HG02588 (cell line): ENCODE results near the gene PSORS1C1.
A peak's percentile ranks its signal among the peaks of the same experiment; 100 is the strongest.
"Not testable (repeated sequence)": the region's sequence is repeated elsewhere in the genome, so short reads cannot be mapped to it uniquely, and the experiment has no call there.

Source experiments
- ATAC-seq: cut with Tn5 transposase; IDR thresholded peaks from one replicate; pipeline ENCODE4 v1.9.1; 2021; ENCODE audit warnings: mild to moderate bottlenecking, moderate library complexity; ENCODE audit not compliant: unreplicated experiment

PSORS1C1 gene

DNA sequence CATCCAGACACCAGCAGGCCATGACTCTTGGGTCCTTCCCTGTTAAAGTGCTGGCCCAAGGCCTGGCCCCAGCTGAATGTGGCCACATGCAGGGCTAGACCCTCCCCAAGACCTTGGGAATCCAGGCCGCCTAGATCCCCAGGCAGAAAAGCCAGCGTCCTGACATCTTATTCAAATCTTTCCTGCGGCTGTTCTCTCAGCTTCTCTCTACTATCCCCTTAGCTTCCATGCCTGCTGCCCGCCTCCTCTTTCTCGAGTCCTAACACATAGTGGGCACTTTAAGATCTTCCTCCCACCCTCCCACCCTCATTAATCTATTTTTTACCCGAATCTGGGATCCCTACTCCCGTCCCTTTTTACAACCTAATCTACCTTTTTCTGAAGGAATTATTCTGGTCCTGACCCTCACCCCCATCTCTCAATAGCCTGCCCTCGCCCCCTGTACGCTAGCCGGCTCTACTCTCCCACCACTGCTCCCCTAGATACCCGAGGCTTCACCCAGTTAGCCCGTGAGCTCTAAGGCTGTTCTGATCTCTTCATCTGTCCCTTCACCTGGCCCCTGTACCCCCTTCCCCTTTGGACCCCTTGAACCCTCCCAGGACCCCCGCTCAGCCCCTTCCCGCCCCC is 43.0 kb downstream of the PSORS1C1 start, which contains the start of gene CCHCR1:
Gene CCHCR1, minus strand, starts transcription at position 290 of the 627 bp plus-strand sequence. Its CDS starts 202 bp downstream, at position 88.
- peak; percentile 2 for ATAC-seq

DNA sequence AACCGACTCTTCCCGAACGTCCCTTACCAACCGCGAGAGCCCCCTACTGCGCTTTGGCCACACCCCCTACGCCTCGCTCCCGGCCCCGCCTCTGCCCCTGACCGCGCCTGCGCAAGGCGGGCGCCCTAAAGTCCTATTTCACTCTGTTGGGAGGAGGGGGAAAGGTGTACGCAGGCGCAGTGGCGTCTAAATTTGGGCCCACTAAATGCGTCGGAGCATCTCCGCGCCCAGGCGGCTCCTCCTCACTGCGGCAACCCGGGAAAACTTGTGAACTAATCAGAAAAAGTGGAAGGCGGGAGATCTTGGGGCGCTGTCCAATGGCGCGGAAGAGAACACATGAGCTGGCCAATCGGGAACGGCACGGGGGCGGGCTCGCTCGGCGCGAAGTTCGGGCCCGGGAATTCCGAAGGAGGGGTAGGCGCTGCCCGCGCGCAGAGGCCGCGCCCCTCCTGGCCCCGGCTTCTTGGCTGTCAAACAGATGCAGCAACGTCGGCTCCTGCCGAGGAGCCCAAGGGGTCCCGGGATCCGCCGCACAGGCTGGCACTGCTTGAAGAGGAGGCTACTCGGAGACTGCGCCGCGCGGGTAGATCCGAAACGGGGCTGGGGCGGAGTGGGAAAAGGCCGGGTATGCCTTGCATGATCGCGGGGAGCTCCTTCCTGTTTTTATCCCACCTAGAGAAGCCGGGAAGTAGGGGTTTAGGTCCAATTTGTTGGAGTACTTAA is 43.7 kb downstream of the PSORS1C1 start, which contains the start of gene TCF19:
Gene TCF19, plus strand, starts transcription at position 450 of the 723 bp plus-strand sequence. CDS start 881 bp downstream, outside the sequence.
- ATAC-seq: peak; percentile 81

GRCh38 chr6:31158863-31159855 is 44.6 kb downstream of the PSORS1C1 start:
- ATAC-seq: no peak

DNA sequence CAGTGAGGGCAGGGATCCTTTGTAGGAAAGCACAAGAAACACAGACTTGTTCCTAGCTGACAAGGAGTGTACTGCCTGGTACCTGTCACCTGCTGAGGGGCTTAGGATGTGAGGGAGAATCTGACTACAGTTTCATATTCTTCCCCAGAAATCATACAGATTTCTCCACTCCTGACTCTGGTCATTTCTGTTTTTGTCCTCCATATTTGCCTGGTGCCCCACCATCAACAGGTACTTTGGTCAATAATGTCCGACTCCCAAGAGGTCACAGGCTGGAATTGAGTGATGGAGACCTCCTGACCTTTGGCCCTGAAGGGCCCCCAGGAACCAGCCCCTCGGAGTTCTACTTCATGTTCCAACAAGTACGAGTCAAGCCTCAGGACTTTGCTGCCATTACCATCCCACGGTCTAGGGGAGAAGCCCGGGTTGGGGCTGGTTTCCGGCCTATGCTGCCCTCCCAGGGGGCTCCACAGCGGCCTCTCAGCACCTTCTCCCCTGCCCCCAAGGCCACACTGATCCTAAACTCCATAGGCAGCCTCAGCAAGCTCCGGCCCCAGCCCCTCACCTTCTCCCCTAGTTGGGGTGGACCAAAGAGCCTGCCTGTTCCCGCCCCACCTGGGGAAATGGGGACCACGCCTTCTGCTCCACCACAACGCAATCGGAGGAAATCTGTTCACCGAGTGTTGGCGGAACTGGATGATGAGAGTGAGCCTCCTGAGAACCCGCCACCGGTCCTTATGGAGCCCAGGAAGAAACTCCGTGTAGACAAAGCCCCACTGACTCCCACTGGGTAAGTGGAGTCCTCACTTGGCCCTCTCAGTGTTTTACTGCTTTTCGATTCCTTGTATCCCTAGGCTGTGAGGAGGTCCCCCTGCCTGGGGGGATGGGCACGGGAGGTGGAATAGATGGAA is 46.9 kb downstream of the PSORS1C1 start:
- no peak for ATAC-seq

DNA sequence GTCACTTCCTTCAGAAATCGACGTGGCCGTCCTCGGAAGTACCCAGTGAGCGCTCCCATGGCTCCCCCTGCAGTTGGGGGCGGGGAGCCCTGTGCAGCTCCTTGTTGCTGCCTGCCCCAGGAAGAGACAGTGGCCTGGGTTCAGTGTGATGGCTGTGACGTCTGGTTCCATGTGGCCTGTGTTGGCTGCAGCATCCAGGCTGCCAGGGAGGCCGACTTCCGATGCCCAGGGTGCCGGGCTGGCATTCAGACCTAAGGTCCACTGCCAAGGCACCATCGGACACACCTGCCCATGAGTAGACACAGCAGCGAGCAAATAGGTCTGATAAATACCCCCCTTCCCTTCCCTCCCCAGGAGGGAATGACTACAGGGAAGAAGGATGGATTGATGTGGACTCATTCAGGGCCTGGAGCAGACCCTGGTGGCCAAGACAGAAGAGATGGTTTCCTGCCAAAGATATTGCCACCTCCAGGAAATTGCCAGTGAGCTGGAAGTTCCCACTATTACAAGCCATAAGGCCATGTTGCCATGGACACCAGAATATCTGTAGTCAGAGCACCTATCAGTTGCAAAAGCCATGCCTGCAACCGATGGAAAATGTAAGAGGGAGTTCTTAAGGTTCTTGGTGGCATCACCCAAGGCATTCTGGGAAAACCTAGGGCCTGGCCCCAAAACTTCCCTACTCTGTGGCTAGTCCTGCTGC is 48.0 kb downstream of the PSORS1C1 start:
- no peak for ATAC-seq

- no peak for ATAC-seq
Observed at GRCh38 chr6:31163922-31164321, 49.3 kb downstream of the PSORS1C1 start.

DNA sequence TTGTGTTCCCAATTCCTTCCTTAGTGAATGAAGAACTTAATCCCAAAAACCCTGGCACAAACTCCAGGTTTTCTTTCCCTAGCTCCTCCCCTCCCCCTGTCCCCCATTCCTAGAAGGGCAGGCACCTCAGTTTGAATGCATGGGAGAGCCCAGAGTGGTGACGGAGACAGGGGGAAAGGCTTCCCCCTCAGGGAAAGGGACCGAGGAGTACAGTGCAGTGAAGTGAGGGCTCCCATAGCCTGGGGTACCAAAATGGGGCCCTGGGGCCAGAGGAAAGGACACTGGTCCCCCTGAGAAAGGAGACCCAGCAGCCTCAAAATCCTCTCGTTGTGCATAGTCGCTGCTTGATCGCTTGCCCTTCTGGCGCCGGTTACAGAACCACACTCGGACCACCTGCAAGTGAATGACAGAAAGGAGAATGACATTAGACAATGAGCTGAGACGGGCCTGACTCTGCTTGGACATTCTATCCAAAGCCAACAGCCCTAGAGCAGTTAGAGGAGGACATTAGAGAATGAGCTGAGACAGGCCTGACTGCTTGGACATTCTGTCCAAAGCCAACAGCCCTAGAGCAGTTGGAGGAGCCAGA is 50.0 kb downstream of the PSORS1C1 start:
- not testable (repeated sequence) for ATAC-seq

DNA sequence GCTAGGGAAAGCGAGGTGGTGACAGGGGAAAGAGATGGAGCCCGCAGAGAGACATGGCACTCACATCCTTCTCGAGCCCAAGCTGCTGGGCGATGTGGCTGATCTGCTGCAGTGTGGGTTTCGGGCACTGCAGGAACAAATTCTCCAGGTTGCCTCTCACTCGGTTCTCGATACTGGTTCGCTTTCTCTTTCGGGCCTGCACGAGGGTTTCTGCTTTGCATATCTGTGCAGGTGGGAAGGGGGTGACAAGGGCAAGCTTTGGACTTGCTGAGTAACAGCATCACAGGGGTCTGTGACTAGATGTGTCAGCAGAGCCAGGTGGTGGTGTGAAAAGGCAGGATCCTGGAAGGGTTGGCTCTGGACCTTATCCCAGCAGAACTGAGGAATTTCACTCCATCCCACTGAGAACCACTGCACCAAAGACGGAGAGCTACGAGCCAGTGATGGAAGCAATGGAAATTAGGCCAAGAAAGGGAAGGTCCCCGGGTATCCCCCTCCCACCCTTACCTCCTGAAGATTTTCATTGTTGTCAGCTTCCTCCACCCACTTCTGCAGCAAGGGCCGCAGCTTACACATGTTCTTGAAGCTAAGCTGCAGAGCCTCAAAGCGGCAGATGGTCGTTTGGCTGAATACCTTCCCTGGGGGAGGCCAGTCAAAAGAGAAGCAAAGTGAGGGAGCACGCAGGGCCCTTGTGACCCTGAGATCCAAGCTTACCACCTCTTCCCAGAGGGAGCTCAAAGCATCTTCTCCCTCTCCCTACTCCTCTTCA is 50.6 kb downstream of the PSORS1C1 start:
- ATAC-seq: not testable (repeated sequence)

- ATAC-seq: no peak
Observed at GRCh38 chr6:31165986-31166385, 51.4 kb downstream of the PSORS1C1 start.

GRCh38 chr6:31168606-31169005 is 54.0 kb downstream of the PSORS1C1 start:
- ATAC-seq: no peak

- ATAC-seq: no peak
Observed at GRCh38 chr6:31169123-31169857, 54.7 kb downstream of the PSORS1C1 start.

- not testable (repeated sequence) for ATAC-seq
Observed at GRCh38 chr6:31169858-31170599, 55.4 kb downstream of the PSORS1C1 start.

- ATAC-seq: no peak
Observed at GRCh38 chr6:31170600-31170881, 55.9 kb downstream of the PSORS1C1 start, which contains the start of gene POU5F1. POU5F1 (minus strand) TSS chr6:31170682; CDS start chr6:31170620, 62 bp downstream.

- ATAC-seq: no peak
Observed at GRCh38 chr6:31170987-31171671, 56.5 kb downstream of the PSORS1C1 start.

DNA sequence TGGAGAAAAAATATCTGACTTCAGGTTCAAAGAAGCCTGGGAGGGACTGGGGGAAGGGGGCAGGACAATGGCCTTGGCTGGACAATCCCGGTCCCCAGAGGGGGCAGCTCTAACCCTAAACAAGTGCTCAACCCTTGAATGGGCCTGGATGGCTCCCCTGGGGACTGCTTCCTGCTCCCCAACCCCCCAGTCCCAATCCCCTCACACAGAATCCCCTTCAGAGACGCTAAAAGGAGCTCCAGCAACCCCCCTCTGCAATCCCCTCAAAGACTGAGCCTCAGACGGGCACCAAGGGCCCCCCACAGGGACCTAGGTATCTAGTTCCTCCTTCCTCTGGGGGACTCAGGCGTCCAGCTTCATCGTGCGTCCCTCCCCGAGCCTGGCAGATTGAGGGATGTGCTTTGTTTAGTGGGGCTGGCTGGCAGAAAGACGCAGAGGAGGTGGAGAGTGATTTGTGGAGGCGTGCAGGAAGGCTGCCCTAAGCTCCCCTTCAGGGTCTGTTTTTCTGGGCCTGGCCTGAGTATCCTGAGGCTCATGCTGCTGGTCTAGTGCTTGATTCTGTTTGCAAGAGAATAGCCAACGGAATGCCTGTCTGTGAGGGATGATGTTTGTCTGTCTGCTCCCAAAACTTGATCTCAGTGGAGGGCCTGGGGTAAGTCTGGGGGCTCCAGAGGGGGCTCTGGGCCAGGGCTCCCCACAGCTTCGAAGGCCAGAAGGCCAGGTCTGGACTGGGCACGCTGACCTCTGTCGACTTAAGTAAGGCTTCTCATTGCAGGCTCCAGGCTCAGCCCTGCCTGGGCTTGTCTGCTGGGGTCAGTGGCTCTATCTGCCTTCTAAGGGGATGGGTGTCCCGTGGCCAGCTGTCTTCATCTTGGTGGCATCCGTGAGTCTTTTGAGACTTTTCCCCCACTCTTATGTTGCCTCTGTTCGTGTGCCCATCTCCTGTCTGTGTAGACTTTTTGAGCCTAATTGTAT is 57.6 kb downstream of the PSORS1C1 start:
- ATAC-seq: no peak
